H1 (cell line): ENCODE data around the gene OSBPL5. TPM values are rescaled to one million over a fixed set of nuclear protein-coding genes. Genes with fewer than 3 reads are reported as not detected.

Source experiments
- CTCF ChIA-PET: fragments of 300-600 bp; sonication (Branson Sonifier 250); formaldehyde crosslinking; loops from one replicate; lab custom pipeline; 2021; ENCODE audit not compliant: partially characterized antibody; lab: Charles Lee
- POLR2A ChIA-PET: fragments of 300-600 bp; sonication (Branson Sonifier 250); formaldehyde crosslinking; loops from one replicate; lab custom pipeline; 2021; ENCODE audit warnings: inconsistent platforms; ENCODE audit not compliant: partially characterized antibody; lab: Charles Lee
- DNase-seq, 2 experiments: peaks; one replicate each; pipeline versions ENCODE4 v3.0.0 to v3.0.0-alpha.2; 2010 to 2022; ENCODE audit warnings: low spot score in 2 of 2, low read depth in 1 of 2, mixed read lengths in 1 of 2
- FAIRE-seq: peaks from 2 replicates; lab custom pipeline; 2011; peaks lifted over from hg19 to GRCh38; lab: Jason Lieb, UNC
- H2AFZ ChIP-seq: 2 replicates; pipeline ENCODE4 v1.8.1; 2012; ENCODE audit warnings: low read length, inconsistent platforms
- H2AK5ac ChIP-seq: 2 replicates; pipeline ENCODE4 v1.6.1; 2013; ENCODE audit warnings: low read depth, low read length
- H2BK120ac ChIP-seq: replicated peaks from 2 replicates; pipeline ENCODE3; 2013; ENCODE audit warnings: low read depth, low read length, inconsistent platforms
- H2BK12ac ChIP-seq: 2 replicates; pipeline ENCODE4 v1.6.1; 2013; ENCODE audit warnings: low read depth, low read length
- H2BK15ac ChIP-seq: 2 replicates; pipeline ENCODE4 v1.6.1; 2013; ENCODE audit warnings: low read length
- H2BK20ac ChIP-seq: 2 replicates; pipeline ENCODE4 v1.6.1; 2013; ENCODE audit warnings: low read length
- H2BK5ac ChIP-seq: 2 replicates; pipeline ENCODE4 v1.6.1; 2013; ENCODE audit warnings: low read depth, low read length
- H3K14ac ChIP-seq: 2 replicates; pipeline ENCODE4 v1.6.1; 2013; ENCODE audit warnings: inconsistent platforms; ENCODE audit not compliant: insufficient read length
- H3K18ac ChIP-seq: 2 replicates; pipeline ENCODE4 v1.6.1; 2013; ENCODE audit warnings: low read length; ENCODE audit errors: extremely low read depth
- H3K23ac ChIP-seq: 2 replicates; pipeline ENCODE4 v1.6.1; 2013; ENCODE audit warnings: inconsistent platforms; ENCODE audit not compliant: insufficient read length
- H3K23me2 ChIP-seq: 2 replicates; pipeline ENCODE4 v1.6.1; 2013; ENCODE audit warnings: low read depth, low read length
- H3K27ac ChIP-seq: 2 replicates; pipeline ENCODE4 v1.6.1; 2011; ENCODE audit warnings: low read depth, low read length, inconsistent platforms
- H3K27me3 ChIP-seq, 4 experiments: replicated peaks in 1 of 4; 1 replicate in 1 of 4; 2 replicates in 3 of 4; pipeline versions ENCODE4 v1.6.1 to v1.8.1; 2011 to 2013; ENCODE audit warnings: low read length in 3 of 4, mild to moderate bottlenecking in 3 of 4, inconsistent platforms in 2 of 4, mixed read lengths in 2 of 4, moderate library complexity in 1 of 4; ENCODE audit not compliant: control insufficient read depth in 3 of 4, insufficient read depth in 3 of 4; ENCODE audit errors: extremely low read depth in 1 of 4
- H3K36me3 ChIP-seq, 4 experiments: 2 replicates each; pipeline versions ENCODE4 v1.6.1 to v1.8.1; 2011 to 2013; ENCODE audit warnings: mild to moderate bottlenecking in 4 of 4, low read length in 3 of 4, moderate library complexity in 2 of 4, control low read depth in 1 of 4, inconsistent platforms in 1 of 4; ENCODE audit not compliant: insufficient read depth in 4 of 4, control insufficient read depth in 2 of 4
- H3K4ac ChIP-seq: replicated peaks from 2 replicates; pipeline ENCODE3; 2013; ENCODE audit warnings: low read length, low read depth, mixed read lengths, inconsistent platforms; ENCODE audit not compliant: insufficient read length
- H3K4me1 ChIP-seq, 4 experiments: replicated peaks in 1 of 4; 1 replicate in 1 of 4; 2 replicates in 3 of 4; pipeline versions ENCODE4 v1.6.1 to v1.8.1; 2011 to 2013; ENCODE audit warnings: low read length in 3 of 4, inconsistent platforms in 2 of 4, mixed read lengths in 1 of 4; ENCODE audit not compliant: insufficient read depth in 4 of 4, control insufficient read depth in 3 of 4
- H3K4me2 ChIP-seq, 2 experiments: 2 replicates each; pipeline versions ENCODE4 v1.6.1 to v1.8.1; 2011 to 2013; ENCODE audit warnings: low read depth in 2 of 2, low read length in 2 of 2, control low read depth in 1 of 2, inconsistent platforms in 1 of 2, mild to moderate bottlenecking in 1 of 2; ENCODE audit not compliant: insufficient read depth in 1 of 2
- H3K4me3 ChIP-seq, 4 experiments: fragments of 200-600, 300-600 bp in 1 of 4; sonication (generic), shearing (Covaris generic), sonication (Bioruptor Twin) in 1 of 4; 2 replicates each; pipeline versions ENCODE4 v1.5.1 to v1.8.1; 2011 to 2016; ENCODE audit warnings: low read length in 4 of 4, low read depth in 3 of 4, control low read depth in 2 of 4, inconsistent platforms in 2 of 4, mild to moderate bottlenecking in 2 of 4, mixed read lengths in 1 of 4, moderate library complexity in 1 of 4; ENCODE audit not compliant: insufficient read depth in 2 of 4; ENCODE audit errors: extremely low read depth in 1 of 4
- H3K56ac ChIP-seq: replicated peaks from 2 replicates; pipeline ENCODE3; 2013; ENCODE audit warnings: low read depth, mild to moderate bottlenecking, mixed read lengths, low read length, inconsistent platforms; ENCODE audit not compliant: insufficient read length
- H3K79me1 ChIP-seq: 2 replicates; pipeline ENCODE4 v1.6.1; 2013; ENCODE audit warnings: low read depth, low read length, control low read depth
- H3K79me2 ChIP-seq, 2 experiments: 2 replicates each; pipeline versions ENCODE4 v1.6.1 to v1.8.1; 2012 to 2013; ENCODE audit warnings: low read length in 2 of 2, mild to moderate bottlenecking in 2 of 2, inconsistent platforms in 1 of 2; ENCODE audit not compliant: insufficient read depth in 2 of 2, control insufficient read depth in 1 of 2
- H3K9ac ChIP-seq, 4 experiments: replicated peaks in 1 of 4; 1 replicate in 1 of 4; 2 replicates in 3 of 4; pipeline versions ENCODE4 v1.6.1 to v1.8.1; 2011 to 2013; ENCODE audit warnings: low read depth in 3 of 4, low read length in 3 of 4, control low read depth in 2 of 4, mild to moderate bottlenecking in 2 of 4, moderate library complexity in 2 of 4, inconsistent platforms in 1 of 4; ENCODE audit errors: extremely low read depth in 1 of 4
- H3K9me3 ChIP-seq, 2 experiments: 2 replicates each; pipeline versions ENCODE4 v1.6.1 to v1.8.1; 2012 to 2013; ENCODE audit warnings: mild to moderate bottlenecking in 2 of 2, moderate library complexity in 2 of 2, control low read depth in 1 of 2, inconsistent platforms in 1 of 2, low read depth in 1 of 2, low read length in 1 of 2, mixed read lengths in 1 of 2; ENCODE audit not compliant: insufficient read depth in 2 of 2
- H4K20me1 ChIP-seq, 2 experiments: replicated peaks in 1 of 2; 2 replicates each; pipeline versions ENCODE3 to v1.8.1; 2011 to 2013; ENCODE audit warnings: inconsistent platforms in 2 of 2, low read length in 2 of 2, mild to moderate bottlenecking in 1 of 2; ENCODE audit not compliant: insufficient read depth in 2 of 2, control insufficient read depth in 1 of 2
- H4K5ac ChIP-seq: 2 replicates; pipeline ENCODE4 v1.6.1; 2013; ENCODE audit warnings: low read length, low read depth, mixed read lengths, inconsistent platforms; ENCODE audit not compliant: insufficient read length
- H4K8ac ChIP-seq: 2 replicates; pipeline ENCODE4 v1.8.0; 2013; ENCODE audit warnings: mild to moderate bottlenecking, moderate library complexity, low read length, inconsistent platforms; ENCODE audit not compliant: insufficient read depth; ENCODE audit errors: extremely low read depth
- H4K91ac ChIP-seq: replicated peaks from 2 replicates; pipeline ENCODE3; 2013; ENCODE audit warnings: low read length, mixed read lengths, inconsistent platforms; ENCODE audit not compliant: insufficient read length
- BCL11A ChIP-seq, 2 experiments: IDR thresholded peaks; one replicate each; pipeline ENCODE4 v1.6.1; 2011; ENCODE audit warnings: low read depth in 2 of 2, low read length in 2 of 2, mild to moderate bottlenecking in 2 of 2
- CBX5 ChIP-seq: fragments of 300-800, 300-1000 bp; sonication (generic); IDR thresholded peaks from 2 replicates; pipeline ENCODE4 v1.7.1; 2016; ENCODE audit warnings: antibody characterized with exemption, low read length, low read depth
- CREB1 ChIP-seq: IDR thresholded peaks from 2 replicates; pipeline ENCODE4 v1.6.1; 2012; ENCODE audit warnings: inconsistent platforms
- FOSL1 ChIP-seq: IDR thresholded peaks from 2 replicates; pipeline ENCODE4 v1.6.1; 2011; ENCODE audit warnings: mild to moderate bottlenecking, low read depth, low read length, moderate library complexity; ENCODE audit not compliant: insufficient read depth
- KDM5A ChIP-seq: fragments of 200-600 bp; IDR thresholded peaks from 2 replicates; pipeline ENCODE4 v1.7.1; 2012; ENCODE audit warnings: mild to moderate bottlenecking, low read length, inconsistent platforms, mixed read lengths
- MAX ChIP-seq: IDR thresholded peaks from 2 replicates; pipeline ENCODE4 v1.6.1; 2012; ENCODE audit warnings: inconsistent platforms
- SIN3A ChIP-seq, 2 experiments: IDR thresholded peaks in 1 of 2; conservative IDR thresholded peaks in 1 of 2; 2 replicates each; pipeline ENCODE4 v1.6.1; 2011 to 2012; ENCODE audit warnings: low read length in 2 of 2, improper control_type of control experiment in 1 of 2, low read depth in 1 of 2, mild to moderate bottlenecking in 1 of 2
- TCF12 ChIP-seq: IDR thresholded peaks from 2 replicates; pipeline ENCODE4 v1.6.1; 2011; ENCODE audit warnings: low read depth, mild to moderate bottlenecking, low read length
- USF2 ChIP-seq: IDR thresholded peaks from 2 replicates; pipeline ENCODE4 v1.6.1; 2011; ENCODE audit warnings: low read length, improper control_type of control experiment
- YY1 ChIP-seq: IDR thresholded peaks from 2 replicates; pipeline ENCODE4 v1.6.1; 2011; ENCODE audit warnings: low read depth, mild to moderate bottlenecking, low read length
- WGBS, 2 experiments: shearing (Covaris generic) in 1 of 2; methylation state at CpG; one replicate each; pipeline versions ENCODE4 v1.1.6 to v1.1.7; 2013 to 2015; ENCODE audit warnings: low lambda C conversion rate in 2 of 2, mixed read lengths in 2 of 2, inconsistent platforms in 1 of 2, low coverage in 1 of 2, missing lambda C conversion rate in 1 of 2; ENCODE audit not compliant: insufficient replicate concordance in 2 of 2, insufficient coverage in 1 of 2, insufficient read length in 1 of 2; ENCODE audit errors: extremely low coverage in 1 of 2, missing lambda C conversion rate in 1 of 2; 5-methylcytosine and 5-hydroxymethylcytosine counted together
- polyA plus RNA-seq, 7 experiments: library from polyadenylated mRNA; depleted of rRNA in 3 of 7; stranded (reverse) in 5 of 7; unstranded in 2 of 7; fragments of >200 nt in 5 of 7; fragments of 200-250 nt in 2 of 7; gene quantifications; 1 replicate in 5 of 7; 2 replicates in 1 of 7; 4 replicates in 1 of 7; pipeline versions ENCODE4 v1.2.1 to v1.2.3, GENCODE V29; 2011 to 2013; ENCODE audit warnings: missing spikeins in 2 of 7, mixed read lengths in 2 of 7
- total RNA-seq: library from RNA; stranded (reverse); fragmentation: NEBNext Ultra II Directional; extraction: Animal tissue kit (Norgen Biotek cat#: 25700); gene quantifications from 2 replicates; pipeline ENCODE4 v1.2.1, GENCODE V29; 2021
- TF ChIP-seq, protein P1 (sequence below): IDR thresholded peaks from 2 replicates; pipeline ENCODE4 v1.6.1; 2011; ENCODE audit warnings: low read depth, mild to moderate bottlenecking, low read length; ENCODE audit not compliant: insufficient read depth

Gene OSBPL5
- total and polyA plus RNA-seq, 2 of the 8 experiments (the other 6 are each of a cell fraction or from before 2014, with no cell fraction given), result 3.4 to 9.9 TPM

DNA sequence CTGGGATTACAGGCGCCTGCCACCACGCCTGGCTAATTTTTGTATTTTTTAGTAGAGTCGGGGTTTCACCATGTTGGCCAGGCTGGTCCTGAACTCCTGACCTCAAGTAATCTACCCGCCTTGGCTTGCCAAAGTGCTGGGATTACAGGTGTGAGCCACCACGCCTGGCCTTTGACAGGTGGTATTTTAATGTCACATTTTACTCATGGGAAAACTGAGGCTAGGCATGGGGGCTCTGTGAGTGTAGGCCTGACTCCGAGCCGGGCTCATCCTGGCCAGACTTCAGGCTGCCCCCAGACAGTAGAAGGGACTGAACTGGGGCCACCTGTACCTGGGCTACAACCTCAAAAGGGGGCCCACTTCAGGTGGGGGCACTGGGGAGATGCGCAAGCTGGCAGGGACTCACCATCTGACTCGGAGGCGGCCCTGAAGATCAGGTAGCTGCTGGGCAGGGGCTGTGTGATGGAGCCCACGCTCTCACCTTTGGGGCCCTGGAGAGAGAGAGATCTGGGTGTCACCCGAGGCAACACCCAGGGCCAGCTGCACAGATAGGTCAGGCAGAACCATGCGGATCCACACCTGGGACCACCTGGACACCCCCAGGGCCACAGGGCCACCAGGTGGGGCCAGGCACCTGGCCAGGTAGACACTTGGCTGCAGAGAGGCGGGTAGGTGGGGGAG lies 45.8 kb downstream of the OSBPL5 start:
- no peak for FAIRE-seq
- CTCF ChIA-PET, result interaction anchor here (1.0 to 4.0 kb wide), 7 partner anchors 9 to 104 kb away, joined by 3 to 24 read pairs (median 3); no protein-coding TSS in a partner anchor
- TF ChIP-seq FOSL1, result no peak
- TF ChIP-seq, protein P1, sequence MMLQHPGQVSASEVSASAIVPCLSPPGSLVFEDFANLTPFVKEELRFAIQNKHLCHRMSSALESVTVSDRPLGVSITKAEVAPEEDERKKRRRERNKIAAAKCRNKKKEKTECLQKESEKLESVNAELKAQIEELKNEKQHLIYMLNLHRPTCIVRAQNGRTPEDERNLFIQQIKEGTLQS, result no peak
- no peak for TF ChIP-seq CREB1
- TF ChIP-seq USF2, result no peak
- no peak for TF ChIP-seq MAX
- TF ChIP-seq BCL11A (IDR thresholded peaks at IDR 0.05; ENCODE audit: low read depth in 2 of 2, low read length in 2 of 2), result no peak
- no peak for TF ChIP-seq CBX5
- TF ChIP-seq TCF12, result no peak
- no peak for TF ChIP-seq YY1
- TF ChIP-seq KDM5A, result no peak
- TF ChIP-seq SIN3A (conservative IDR thresholded peaks at IDR 0.05 in 1 of 2, IDR thresholded peaks at IDR 0.05 in 1 of 2; ENCODE audit: low read depth in 1 of 2, low read length in 2 of 2), result no peak

More for the DNA sequence above, 45.8 kb downstream of the OSBPL5 start:
- no peak overlapping the region for H3K56ac ChIP-seq
- H2AFZ ChIP-seq, result no peak overlapping the region
- no peaks in the 10 kb centered on the region for H3K27me3 ChIP-seq
- H4K8ac ChIP-seq, result no peak overlapping the region
- H3K14ac ChIP-seq, result no peak overlapping the region
- H3K79me2 ChIP-seq, result no peaks in the 10 kb centered on the region
- no peaks in the 10 kb centered on the region for H3K79me1 ChIP-seq
- no peak overlapping the region for H2BK120ac ChIP-seq
- H4K5ac ChIP-seq, result no peak overlapping the region
- no peak overlapping the region for H2BK12ac ChIP-seq
- POLR2A ChIA-PET, result interaction anchor here (1.4 to 1.9 kb wide), 2 partner anchors 9 to 11 kb away, joined by 4 to 7 read pairs; no protein-coding TSS in a partner anchor
- H3K23me2 ChIP-seq, result no peaks in the 10 kb centered on the region
- H3K23ac ChIP-seq, result no peak overlapping the region
- no peak overlapping the region for H2BK5ac ChIP-seq
- no peak overlapping the region for H3K4me3 ChIP-seq
- DNase-seq, result no peak
- no peak overlapping the region for H2AK5ac ChIP-seq
- H3K27ac ChIP-seq, result no peak overlapping the region
- no peak overlapping the region for H2BK15ac ChIP-seq
- no peak overlapping the region for H4K91ac ChIP-seq
- H3K18ac ChIP-seq, result no peak overlapping the region
- no peaks in the 10 kb centered on the region; a peak in 1 of 7 replicates for H3K4me1 ChIP-seq
- H3K4me2 ChIP-seq, result no peak overlapping the region
- no peak overlapping the region for H2BK20ac ChIP-seq
- H3K9ac ChIP-seq, result no peak overlapping the region
- H4K20me1 ChIP-seq, result no peaks in the 10 kb centered on the region
- 90% methylated on average over 13 of the region's 14 CpGs; no CpG with 5 or more reads in 1 of the 2 experiments for WGBS, 2 experiments
- no peak overlapping the region for H3K4ac ChIP-seq
- peaks cover 7 to 17% of the 10 kb centered on the region in 2 experiments; a peak in 3 of 4 replicates for H3K9me3 ChIP-seq
- H3K36me3 ChIP-seq, result no peaks in the 10 kb centered on the region; a peak in 2 of 8 replicates
